ENCODE data around the gene CCDC78.

CCDC78 gene

DNA sequence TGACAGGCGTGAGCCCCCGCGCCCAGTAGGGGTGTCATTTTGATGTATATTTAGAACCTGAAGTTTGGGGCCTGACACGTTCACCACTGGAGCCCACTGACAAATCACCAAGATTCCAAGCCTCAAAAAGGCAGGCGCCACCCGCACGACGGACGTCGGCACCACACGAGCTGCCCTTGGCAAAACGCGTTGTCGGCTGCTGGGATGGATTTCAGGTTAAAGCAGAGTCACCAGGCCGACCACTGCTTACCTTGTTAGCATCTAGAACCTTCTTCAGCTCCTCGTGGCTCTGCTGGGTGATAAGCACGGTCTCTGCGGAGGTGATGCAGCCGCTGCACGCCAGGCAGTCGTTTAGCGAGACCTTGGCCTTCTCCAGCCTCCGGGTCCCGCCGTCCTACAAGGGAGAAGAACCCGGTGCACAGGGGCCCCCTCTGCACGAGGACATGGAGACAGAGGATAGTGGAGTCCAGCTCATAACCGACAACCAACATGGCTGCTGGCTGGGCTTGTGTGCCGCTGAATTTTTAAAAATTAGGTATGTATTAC is 10.8 kb upstream of the CCDC78 start:
- no peak for DNase-seq (ENCODE audit: low spot score)

DNA sequence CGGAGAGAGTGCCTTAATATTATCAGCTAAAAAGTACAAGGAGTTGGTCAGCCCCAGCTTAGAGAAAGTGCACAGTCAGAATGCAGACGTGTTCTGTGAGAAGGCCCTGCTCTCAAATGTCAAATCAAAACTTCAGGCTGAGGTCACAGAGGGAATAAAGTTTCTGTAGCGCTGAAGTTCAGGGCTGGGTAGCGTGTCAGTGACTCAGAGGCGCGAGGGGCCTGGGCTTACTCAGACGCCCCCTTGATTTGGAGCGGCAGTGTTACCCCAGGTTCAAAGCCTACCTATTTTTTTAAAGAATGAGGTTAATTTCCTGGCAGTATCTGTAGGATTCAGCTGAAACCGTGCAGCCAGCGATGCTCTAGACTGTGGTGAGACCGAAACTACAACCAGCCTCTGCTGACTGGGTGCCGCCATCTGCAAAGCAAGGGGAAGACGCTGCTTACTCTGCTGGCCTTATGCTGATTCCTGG is 9.8 kb upstream of the CCDC78 start:
- DNase-seq (ENCODE audit: low spot score): no peak

DNA sequence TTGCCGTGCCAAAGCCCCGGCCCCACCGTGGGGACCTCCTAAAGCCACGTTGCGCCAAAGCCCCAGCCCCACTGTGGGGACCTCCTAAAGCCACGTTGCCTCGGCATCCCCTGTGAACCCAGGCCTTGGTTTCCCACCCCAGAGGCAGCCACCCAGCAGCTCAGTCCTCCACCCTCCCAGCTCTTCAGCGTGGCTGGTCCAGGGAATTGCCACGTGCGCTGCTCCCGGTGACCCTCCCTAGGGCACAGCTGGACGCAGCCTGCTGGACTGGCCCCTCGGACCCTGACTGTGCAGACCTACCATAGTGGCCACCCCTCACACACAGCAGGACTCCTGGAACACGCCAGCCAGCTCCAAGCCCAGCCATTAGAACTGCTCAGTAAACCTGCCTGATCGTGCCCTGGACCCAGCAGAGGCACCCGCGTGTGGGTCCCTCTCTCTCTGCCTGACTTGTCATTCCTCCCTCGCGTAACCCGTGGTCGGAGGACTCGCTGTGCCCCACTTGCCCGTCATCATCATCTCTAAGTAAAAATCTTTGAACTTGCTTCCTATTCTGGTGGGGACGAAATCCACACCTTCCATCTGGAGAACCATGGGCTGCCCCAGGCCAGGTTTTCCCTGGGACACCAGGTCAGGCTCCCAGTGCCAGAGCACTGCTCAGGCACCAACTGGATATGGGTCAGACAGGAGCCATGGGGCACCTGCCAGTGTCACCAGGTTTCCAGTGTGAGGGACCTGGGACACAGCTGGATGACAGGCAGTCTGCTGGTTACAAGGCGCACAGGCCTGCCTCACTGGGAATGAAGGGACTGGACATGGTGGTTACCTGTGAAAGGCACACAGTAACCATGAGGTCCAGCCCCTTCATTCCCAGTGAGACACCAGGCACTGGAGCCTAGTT is 9.0 kb upstream of the CCDC78 start:
- DNase-seq (ENCODE audit: low spot score): no peak

DNA sequence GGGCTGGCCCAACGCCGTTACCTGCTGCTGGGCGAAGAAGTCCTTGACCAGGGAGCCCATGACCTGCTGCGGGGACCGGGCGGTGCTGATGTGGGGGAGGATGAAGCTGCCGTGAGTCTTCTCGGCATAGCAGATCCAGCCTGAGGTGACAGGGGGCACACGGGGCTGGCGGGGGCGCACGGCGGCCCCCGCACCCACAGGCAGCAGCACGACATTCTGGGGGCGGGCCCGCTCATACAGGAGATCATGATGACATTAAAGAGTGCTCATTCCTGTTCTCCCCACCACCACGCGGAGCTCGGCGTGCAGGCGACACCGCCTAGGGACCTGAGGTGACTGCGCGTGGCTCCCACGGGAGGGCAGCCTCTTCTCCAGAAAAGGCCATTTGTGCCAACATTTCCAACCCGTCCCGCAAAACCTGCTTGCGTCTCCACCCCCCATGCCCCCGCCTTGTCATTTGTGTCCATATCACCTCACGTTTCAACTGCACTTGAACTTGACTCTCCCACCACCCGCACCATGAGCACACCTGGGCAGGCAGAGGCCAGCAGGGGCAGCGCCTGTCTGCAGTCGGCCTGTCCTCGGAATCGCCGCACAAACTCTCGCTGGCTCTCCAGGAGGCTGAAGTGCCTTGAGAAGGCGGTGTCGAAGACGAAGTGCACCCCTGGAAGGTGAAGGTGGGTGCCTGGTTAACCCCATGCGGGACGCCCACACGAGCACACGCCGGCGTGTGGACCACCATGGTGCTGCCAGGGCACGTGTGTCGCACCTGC is 8.2 kb upstream of the CCDC78 start:
- DNase-seq (ENCODE audit: low spot score): no peak

DNA sequence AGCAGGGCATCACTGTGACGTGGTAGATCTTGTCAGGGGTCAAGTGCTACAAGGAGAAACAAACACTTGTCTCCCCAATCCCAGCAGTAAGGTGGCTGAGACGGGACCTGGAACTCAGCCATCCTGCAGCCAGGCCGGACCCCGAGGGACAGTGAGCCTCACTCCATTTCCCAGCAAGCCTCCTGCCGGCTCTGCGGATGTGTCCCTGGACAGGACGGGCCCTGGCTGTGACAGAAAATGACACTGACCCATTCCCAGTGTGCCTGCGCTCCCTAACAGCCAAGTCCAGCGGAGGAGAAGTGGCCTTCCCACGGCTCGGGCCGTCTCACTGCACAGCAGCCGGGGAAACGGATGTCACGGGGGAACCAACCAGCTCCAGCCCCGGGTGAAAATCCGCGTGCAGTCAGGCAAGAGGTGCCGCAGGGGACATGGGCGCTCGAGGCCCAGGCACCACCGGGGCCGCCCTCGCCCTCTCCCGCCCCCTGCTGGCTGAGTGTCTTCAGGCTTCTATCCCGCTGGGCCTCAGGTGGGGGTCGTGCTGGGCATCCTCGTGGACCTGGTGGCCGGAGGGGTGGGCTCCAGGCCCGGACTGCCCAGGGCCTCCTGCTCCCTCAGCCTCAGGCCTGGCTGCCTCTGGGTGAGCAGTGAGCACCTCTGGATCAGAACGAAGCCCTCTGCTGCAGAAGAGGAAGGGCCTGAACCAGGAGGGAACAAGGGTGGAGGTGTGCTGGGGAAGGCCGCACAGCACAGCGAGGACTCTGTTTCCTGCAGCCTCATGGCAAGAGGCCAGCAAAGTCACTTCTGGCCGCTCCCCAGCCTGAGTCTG is 7.4 kb upstream of the CCDC78 start:
- DNase-seq (ENCODE audit: low spot score): peak; percentile 27

DNA sequence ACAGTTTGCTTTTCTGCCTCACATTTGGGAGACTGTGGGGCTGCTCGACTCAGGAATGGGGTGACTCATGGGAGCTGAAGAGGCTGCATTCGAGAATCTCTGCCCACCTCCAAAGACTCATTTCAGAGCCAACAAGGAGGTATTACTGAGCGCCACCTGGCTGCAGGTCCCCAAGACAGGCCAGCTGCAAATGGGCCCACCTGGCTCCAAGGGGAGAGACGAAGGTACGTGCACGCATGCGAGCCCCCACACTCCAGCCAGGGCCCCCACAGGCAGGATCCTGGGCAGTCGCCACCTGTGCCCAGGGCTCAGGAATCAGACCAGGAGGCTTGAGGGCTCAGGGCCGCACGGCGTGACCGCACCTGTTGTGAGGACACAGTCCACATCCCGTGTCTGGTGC is 6.7 kb upstream of the CCDC78 start:
- DNase-seq (ENCODE audit: low spot score): no peak

DNA sequence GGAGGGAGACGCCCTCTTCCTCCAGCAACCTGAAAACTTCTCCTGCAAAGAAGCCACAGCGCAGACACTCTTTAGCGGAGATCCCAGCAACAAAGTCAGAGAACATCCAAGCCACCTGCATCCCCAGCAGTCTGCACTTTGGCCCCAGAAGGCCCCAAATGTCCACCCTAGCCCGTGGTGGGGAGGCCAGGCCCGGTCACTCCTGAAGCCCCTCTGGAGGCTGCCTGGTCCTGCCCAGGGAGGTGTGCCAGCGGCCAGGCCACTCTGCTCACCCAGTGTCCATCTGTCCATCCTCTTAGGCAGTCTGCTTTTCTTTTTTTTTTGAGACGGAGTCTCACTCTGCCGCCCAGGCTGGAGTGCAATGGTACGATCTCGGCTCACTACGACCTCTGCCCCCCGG is 6.1 kb upstream of the CCDC78 start:
- DNase-seq (ENCODE audit: low spot score): no peak

DNA sequence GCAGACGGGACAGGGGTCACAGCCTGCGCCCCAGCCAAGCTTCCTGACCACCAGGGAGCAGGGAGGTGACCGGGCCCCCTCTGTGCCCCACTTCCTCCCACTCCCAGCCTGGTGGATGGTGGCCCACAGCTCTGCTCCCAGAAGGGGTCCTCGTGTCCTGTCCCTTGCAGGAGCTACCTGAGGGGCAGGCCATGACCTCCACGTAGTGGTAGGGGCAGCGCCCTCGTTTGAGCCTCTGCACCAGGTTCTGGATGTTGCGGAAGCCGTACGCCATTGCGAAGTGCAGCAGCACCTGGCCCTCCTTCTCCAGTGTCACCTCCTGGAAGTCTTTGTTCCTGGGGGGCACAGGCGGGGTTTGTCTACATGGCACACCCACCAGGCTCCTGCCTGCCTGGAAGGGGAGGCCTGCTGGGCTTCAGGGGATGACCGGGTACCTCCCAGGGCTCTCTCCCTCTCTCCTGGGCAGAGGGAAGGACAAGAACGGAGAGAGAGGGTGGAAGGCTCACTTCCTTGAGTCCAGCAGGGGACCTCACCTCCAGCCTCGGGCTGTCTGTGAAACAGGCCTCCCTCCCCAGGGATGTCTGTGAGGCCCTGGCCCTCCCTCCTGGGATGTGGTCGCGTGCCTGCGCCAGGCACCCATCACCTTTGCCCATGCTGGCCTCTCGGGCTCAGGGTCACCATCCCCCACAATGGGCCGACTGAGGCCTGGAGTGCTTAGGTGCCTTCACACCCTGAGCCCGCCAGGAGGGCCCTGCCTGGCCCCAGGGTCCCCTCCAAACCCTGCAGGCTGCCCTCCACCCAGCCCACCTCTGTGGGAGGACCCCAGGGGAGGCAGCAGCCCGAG is 4.6 kb upstream of the CCDC78 start:
- DNase-seq (ENCODE audit: low spot score): no peak

DNA sequence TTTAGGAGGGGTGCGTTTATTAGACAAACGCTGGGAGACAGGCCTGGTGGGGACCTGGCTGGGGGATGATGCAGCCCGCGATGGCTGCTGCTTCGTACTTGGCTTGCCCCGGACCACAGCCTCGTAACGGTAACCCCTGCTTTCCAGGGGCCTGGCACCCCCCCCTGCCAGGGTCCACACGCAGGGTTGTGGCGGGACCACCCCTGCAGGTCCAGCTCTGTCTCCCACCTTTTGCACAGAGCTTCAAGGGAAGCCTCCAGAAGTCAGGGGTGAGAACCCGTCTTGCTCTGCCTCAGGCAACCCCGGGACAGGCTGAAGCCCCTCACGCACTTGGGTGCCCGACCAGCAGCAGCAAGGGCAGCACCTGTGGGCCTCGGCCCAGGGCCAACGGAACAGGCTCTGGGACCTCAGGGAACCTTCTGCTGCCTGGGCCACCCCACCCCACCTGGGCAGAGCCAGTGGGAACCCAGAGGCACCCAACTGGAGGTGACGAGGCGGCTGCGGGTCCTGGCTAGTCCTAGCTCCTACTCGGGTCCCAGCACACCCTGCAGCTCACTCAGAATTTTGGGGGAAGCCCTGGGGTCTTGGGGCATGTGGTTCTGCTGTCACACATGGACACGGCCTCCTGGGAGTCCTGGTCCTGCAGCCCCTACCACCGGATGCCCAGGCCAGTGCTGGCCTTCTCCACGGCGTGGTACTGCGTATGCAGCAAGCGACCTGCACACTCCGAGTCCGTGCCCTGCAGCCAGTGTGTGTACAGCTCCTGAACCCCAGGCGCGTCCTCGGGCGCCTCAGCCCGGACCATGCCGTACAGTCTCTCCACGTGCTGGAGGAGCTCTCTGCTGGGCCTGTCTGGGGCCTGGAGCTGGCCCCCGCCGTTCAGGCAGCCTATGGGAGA is 3.8 kb upstream of the CCDC78 start:
- no peak for DNase-seq (ENCODE audit: low spot score)

DNA sequence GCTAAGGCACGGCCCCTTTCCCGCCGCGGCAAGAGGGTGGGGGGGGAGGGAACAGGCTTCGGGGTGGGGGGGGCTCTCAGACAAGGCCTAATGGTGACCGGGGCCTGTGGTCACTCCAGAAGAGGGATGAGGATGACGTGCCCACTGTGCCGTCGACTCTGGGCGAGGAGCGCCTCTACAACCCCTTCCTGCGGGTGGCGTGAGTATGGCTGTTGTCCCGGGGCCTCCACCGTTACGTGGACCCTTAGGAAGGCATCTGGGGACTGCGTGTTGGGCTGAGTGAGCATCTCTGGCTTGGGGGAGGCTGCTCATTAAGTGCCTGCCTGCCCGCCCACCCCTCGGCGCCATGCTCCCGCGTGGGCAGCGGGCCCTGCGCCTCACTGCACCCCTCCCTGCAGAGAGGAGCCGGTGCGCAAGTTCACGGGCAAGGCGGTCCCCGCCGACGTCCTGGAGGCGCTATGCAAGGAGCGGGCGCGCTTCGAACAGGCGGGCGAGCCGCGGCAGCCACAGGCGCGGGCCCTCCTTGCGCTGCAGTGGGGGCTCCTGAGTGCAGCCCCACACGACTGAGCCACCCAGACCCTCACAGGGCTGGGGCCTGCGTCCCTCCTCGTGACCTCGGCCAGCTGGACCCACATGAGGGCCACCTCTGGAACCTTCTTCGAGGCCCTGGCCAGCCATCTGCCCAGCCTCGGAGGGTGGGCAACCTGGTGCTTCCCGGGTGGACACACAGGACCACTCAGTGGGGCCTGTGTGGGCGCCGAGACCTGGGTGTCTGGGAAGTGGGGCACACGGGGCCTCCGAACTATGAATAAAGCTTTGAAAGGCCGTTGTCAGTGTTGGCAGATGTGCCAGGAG is 2.9 kb upstream of the CCDC78 start:
- no peak for DNase-seq (ENCODE audit: low spot score)

DNA sequence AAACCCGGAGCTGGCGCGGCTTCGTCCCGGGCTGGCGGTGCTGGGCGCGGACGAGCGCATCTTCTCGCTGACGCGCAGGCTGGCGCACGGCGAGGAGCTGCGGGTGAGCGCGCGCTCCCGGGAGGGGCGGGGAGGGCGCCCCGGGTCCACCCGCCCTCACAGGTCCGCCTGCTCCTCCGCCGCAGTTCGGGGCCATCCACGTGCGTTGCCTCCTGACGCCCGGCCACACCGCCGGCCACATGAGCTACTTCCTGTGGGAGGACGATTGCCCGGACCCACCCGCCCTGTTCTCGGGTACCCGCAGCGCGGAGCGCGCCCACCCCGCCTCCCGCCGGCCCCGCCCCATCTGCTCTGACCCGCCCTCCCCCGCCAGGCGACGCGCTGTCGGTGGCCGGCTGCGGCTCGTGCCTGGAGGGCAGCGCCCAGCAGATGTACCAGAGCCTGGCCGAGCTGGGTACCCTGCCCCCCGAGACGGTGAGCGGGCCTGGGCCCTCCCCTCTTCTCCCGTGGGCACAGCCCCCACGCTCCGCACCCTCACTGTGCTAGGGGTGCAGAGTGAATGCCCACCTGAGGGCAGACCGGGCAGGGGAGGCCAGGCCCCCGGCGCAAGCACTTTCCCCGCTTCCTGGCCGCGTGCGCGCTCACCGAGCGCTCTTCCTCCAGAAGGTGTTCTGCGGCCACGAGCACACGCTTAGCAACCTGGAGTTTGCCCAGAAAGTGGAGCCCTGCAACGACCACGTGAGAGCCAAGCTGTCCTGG is 2.1 kb upstream of the CCDC78 start:
- DNase-seq (ENCODE audit: low spot score): peak; percentile 27

DNA sequence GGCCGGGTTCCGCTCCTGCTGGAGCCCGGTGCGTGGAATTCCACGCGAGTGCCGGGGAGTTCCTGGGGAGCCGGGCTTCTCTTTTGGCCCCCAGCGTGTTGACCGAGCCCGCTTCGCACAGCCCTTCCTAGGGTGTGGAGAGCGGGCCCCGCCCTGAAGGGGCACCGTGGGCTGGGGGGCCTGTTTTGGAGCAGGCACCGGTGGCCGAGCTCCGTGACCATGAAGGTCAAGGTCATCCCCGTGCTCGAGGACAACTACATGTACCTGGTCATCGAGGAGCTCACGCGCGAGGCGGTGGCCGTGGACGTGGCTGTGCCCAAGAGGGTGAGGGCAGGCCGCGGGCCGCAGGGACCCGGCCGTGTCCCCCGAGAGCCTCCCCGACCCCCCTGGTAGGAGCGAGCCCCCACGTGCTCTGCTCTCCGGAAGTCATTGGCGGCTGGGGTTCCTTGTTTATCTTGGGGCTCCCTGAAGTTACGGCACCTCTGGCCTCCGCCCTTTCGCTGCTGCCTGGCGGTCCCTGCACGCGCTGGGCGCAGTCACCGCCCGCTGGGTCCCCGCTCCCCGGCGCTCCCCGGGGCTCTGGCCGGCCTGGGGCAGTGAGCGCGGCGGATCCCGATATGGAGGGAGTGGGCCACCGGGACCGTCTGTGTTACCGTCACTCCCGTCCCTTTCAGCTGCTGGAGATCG is 1.2 kb upstream of the CCDC78 start:
- peak; percentile 39 for DNase-seq (ENCODE audit: low spot score)

DNA sequence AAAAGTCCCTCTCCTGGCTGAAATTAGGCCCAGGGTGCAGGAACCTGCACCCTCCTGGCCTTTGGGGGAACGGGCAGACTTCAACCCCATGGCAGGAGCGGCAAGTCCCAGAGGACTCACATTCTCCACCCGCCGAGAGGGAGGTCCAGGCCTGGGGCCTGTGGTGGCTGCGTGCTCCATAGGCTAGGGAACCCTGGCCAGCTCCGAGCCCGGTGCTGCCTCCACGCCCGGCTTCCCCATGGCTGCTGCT is 130 bp downstream of the CCDC78 start:
- no peak for DNase-seq (ENCODE audit: low spot score)

DNA sequence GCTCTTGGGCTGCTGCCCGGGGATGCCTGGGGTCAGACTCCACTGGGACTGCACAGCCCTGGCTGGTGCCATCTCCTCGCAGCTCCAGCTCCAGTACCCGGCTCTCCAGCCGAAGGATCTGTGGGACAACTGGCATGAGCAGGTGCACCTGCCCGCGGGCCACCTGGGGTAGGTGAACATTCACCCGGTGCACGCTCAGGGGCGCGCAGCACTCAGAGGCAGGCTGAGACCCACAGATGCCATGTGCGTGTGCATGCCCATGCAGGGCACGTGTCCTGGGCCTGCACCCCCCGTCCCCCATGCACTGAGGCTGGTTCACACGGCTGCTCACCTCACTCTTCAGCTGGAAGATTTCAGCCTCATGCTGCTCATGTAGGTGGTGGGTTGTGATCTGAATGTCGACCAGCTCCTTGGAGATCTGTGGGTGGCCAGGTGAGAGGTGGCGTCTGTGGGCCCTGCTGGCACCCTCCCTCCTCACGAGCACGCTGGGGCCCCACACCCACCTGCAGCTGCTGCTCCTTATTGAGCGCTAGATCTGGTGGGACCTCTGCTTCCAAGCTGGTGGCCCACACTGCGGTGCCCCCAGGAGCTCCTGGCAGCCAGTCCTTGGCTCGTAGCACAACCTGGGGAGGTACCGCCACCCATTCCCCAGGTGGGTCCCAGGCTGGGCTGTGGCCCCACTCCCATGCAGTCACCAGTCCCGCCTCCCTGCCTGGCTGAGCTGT is 618 bp downstream of the CCDC78 start:
- DNase-seq (ENCODE audit: low spot score): no peak

DNA sequence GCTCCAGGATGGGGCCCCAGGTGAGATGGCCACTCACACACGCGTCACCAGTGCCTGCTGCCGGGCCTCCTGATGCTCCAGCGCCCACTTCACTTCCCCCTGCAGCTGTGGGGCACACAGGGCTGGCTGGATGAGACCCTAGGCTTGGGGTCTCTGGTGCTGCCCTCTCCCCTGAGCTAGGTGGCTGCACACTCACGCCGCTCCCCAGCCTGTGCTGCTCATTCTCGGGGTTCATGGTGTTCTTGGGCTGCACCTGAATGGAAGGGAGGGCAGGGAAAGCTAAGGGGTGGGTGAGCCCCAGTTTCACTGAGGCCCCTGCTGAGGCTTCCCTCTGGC is 1.2 kb downstream of the CCDC78 start:
- no peak for DNase-seq (ENCODE audit: low spot score)

DNA sequence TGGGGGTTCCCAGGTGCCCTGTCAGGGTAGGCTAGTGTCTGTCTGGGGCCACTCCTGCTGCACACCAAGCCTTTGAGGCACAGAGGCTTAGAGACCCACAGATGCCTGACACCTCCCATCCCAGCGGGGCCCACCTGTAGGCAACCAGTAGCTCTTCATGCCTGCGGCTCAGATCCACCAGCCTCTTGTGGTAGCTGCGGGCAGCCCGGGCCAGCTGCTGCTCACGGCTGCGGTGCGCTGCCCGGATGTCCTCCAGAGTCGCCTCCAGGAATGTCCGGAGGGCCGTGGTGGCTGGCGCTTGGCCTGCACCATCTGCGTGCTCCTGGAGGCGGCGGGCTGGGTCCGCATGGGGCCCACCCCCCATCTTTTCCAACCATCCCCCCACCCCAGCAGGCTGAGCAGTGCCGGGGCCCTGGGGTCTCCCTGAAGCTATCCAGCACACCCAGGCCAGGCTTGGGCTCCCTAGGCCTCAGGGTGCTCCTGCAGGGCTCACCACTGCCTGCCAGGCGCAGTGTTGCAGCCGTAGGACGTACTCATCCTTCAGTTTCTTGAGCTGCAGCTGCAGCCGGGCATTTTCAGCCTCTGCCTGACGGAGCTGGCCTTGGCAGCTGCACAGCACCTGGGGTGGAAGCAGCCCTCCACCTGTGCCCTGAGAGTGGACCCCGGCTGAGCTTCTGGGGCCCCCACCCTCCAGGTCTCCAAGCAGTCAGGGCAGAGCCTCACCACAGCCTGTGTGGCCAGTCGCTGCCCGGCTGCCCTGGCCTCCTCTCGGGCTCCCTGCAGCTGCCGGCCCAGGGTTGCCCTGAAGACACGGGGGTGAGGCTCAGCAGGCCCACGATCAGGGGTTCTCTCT is 1.8 kb downstream of the CCDC78 start:
- no peak for DNase-seq (ENCODE audit: low spot score)

DNA sequence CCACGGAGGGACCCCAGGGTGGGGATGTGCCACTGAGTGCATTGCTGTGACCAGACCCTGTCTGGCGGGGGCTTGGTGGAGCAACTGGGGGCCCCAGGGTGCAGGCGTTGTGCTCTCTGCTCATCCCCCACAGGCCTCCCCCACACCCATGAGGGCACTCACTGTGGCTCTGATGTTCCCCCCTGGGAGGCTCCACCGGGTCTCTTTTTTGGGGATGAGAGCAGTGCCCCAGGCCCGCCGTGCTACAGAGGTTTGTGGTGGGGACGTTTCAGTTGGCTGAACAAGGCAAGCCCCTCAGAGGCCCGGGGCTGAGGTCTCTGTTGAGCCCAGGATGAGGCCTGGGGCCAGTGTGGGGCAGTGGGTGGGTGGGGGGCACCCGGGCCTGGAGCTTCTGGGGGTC is 2.5 kb downstream of the CCDC78 start:
- no peak for DNase-seq (ENCODE audit: low spot score)
